ENCODE results near the gene ZNF689.

The ZNF689 gene

GRCh38 chr16:30566531-30566930 lies 43.7 kb downstream of the ZNF689 start:
- Histone ChIP-seq H3F3A (ENCODE audit: insufficient read depth, low read length) (no peaks in the 10 kb centered on the region), H3K79me2 (ENCODE audit: insufficient read depth, low read length) (no peaks in the 10 kb centered on the region), H3K27me3 (ENCODE audit: insufficient read depth, low read length) (no peaks in the 10 kb centered on the region), H3K9me3 (ENCODE audit: low read length) (no peaks in the 10 kb centered on the region), H3K9me2 (ENCODE audit: low read depth, low read length) (no peaks in the 10 kb centered on the region), H4K20me1 (ENCODE audit: insufficient read depth, low read length) (no peaks in the 10 kb centered on the region), H2AFZ (ENCODE audit: low read length) (no peak overlapping the region), H3K27ac (ENCODE audit: low read depth, low read length, poor library complexity, severe bottlenecking) (no peak overlapping the region), H3K9ac (ENCODE audit: low read length) (no peak overlapping the region), H3K4me2 (ENCODE audit: low read length) (no peak overlapping the region), H3K4me3 (ENCODE audit: low read depth, low read length, poor library complexity, severe bottlenecking) (no peak overlapping the region), H3K4me1 (ENCODE audit: insufficient read depth, low read length, severe bottlenecking) (peaks cover 29% of the 10 kb centered on the region), H3K36me3 (ENCODE audit: insufficient read depth, low read length) (no peaks in the 10 kb centered on the region)
- TF ChIP-seq EZH2 (IDR thresholded peaks at IDR 0.05; ENCODE audit: borderline replicate concordance, low read length) = no peak
- TF ChIP-seq CTCF (IDR thresholded peaks at IDR 0.05; ENCODE audit: low read length) = no peak

GRCh38 chr16:30565984-30566383 lies 44.2 kb downstream of the ZNF689 start:
- no peaks in the 10 kb centered on the region for H3K9me2 ChIP-seq (ENCODE audit: low read depth, low read length)
- H3K4me2 ChIP-seq (ENCODE audit: low read length) = no peak overlapping the region
- no peaks in the 10 kb centered on the region for H3K79me2 ChIP-seq (ENCODE audit: insufficient read depth, low read length)
- no peaks in the 10 kb centered on the region for H4K20me1 ChIP-seq (ENCODE audit: insufficient read depth, low read length)
- no peaks in the 10 kb centered on the region for H3K27me3 ChIP-seq (ENCODE audit: insufficient read depth, low read length)
- H3K9me3 ChIP-seq (ENCODE audit: low read length) = no peaks in the 10 kb centered on the region
- no peak overlapping the region for H3K4me3 ChIP-seq (ENCODE audit: low read depth, low read length, poor library complexity, severe bottlenecking)
- no peak overlapping the region for H3K9ac ChIP-seq (ENCODE audit: low read length)
- no peak overlapping the region for H2AFZ ChIP-seq (ENCODE audit: low read length)
- peaks cover 31% of the 10 kb centered on the region for H3K4me1 ChIP-seq (ENCODE audit: insufficient read depth, low read length, severe bottlenecking)
- H3F3A ChIP-seq (ENCODE audit: insufficient read depth, low read length) = no peaks in the 10 kb centered on the region
- H3K27ac ChIP-seq (ENCODE audit: low read depth, low read length, poor library complexity, severe bottlenecking) = no peak overlapping the region
- TF ChIP-seq EZH2 (IDR thresholded peaks at IDR 0.05; ENCODE audit: borderline replicate concordance, low read length) (no peak), CTCF (IDR thresholded peaks at IDR 0.05; ENCODE audit: low read length) (no peak)
- no peaks in the 10 kb centered on the region for H3K36me3 ChIP-seq (ENCODE audit: insufficient read depth, low read length)

GRCh38 chr16:30565526-30565925 lies 44.7 kb downstream of the ZNF689 start:
- H3K27ac ChIP-seq (ENCODE audit: low read depth, low read length, poor library complexity, severe bottlenecking) = no peak overlapping the region
- H3K4me3 ChIP-seq (ENCODE audit: low read depth, low read length, poor library complexity, severe bottlenecking) = no peak overlapping the region
- no peaks in the 10 kb centered on the region for H3F3A ChIP-seq (ENCODE audit: insufficient read depth, low read length)
- H3K9me2 ChIP-seq (ENCODE audit: low read depth, low read length) = no peaks in the 10 kb centered on the region
- H4K20me1 ChIP-seq (ENCODE audit: insufficient read depth, low read length) = no peaks in the 10 kb centered on the region
- H3K27me3 ChIP-seq (ENCODE audit: insufficient read depth, low read length) = no peaks in the 10 kb centered on the region
- no peaks in the 10 kb centered on the region for H3K36me3 ChIP-seq (ENCODE audit: insufficient read depth, low read length)
- H3K79me2 ChIP-seq (ENCODE audit: insufficient read depth, low read length) = no peaks in the 10 kb centered on the region
- H3K4me2 ChIP-seq (ENCODE audit: low read length) = no peak overlapping the region
- no peaks in the 10 kb centered on the region for H3K9me3 ChIP-seq (ENCODE audit: low read length)
- H2AFZ ChIP-seq (ENCODE audit: low read length) = no peak overlapping the region
- TF ChIP-seq CTCF (IDR thresholded peaks at IDR 0.05; ENCODE audit: low read length) = no peak
- peaks cover 28% of the 10 kb centered on the region for H3K4me1 ChIP-seq (ENCODE audit: insufficient read depth, low read length, severe bottlenecking)
- H3K9ac ChIP-seq (ENCODE audit: low read length) = no peak overlapping the region
